A673 (cell line): ENCODE measurements around the gene SLIT3. TPM values are rescaled to one million over a fixed set of nuclear protein-coding genes. Genes with fewer than 3 reads are reported as not detected.

Experiments
- BruUV-seq: library from RNA; stranded (reverse); fragments of 400-500 nt; replicated peaks from 2 replicates; lab custom pipeline; 2021; lab: Mats Ljungman, UMichigan
- CTCF ChIA-PET: fragments of 300-600 bp; sonication (Branson Sonifier 250); formaldehyde crosslinking; loops from one replicate; lab custom pipeline; 2022; ENCODE audit warnings: antibody characterized with exemption; lab: Charles Lee
- POLR2A ChIA-PET: fragments of 300-600 bp; sonication (Branson Sonifier 250); formaldehyde crosslinking; loops from one replicate; lab custom pipeline; 2022; ENCODE audit warnings: antibody characterized with exemption; ENCODE audit not compliant: low non-redundant PET; lab: Charles Lee
- DNase-seq: peaks from one replicate; pipeline ENCODE4 v3.0.0-alpha.2; 2015; ENCODE audit warnings: low spot score
- H3K27ac ChIP-seq: fragments of 200-600 bp; sonication (generic); 2 replicates; pipeline ENCODE4 v1.5.1; 2016; ENCODE audit warnings: mixed run types, low read depth, mild to moderate bottlenecking, mixed read lengths, antibody characterized with exemption, low read length; ENCODE audit not compliant: poor library complexity, severe bottlenecking
- H3K27me3 ChIP-seq: fragments of 200-600 bp; sonication (generic); replicated peaks from 2 replicates; pipeline ENCODE4 v1.6.1; 2017; ENCODE audit warnings: mixed run types, low read depth, mild to moderate bottlenecking, mixed read lengths, antibody characterized with exemption, low read length; ENCODE audit not compliant: insufficient read depth, poor library complexity
- H3K36me3 ChIP-seq: fragments of 200-600 bp; sonication (generic); 2 replicates; pipeline ENCODE4 v1.6.1; 2016; ENCODE audit warnings: mixed run types, mild to moderate bottlenecking, mixed read lengths, antibody characterized with exemption, low read length; ENCODE audit not compliant: insufficient read depth, poor library complexity, severe bottlenecking
- H3K4me1 ChIP-seq: fragments of 200-600 bp; sonication (generic); 2 replicates; pipeline ENCODE4 v1.6.1; 2017; ENCODE audit warnings: mixed run types, mild to moderate bottlenecking, mixed read lengths, antibody characterized with exemption, low read length; ENCODE audit not compliant: insufficient read depth, poor library complexity, severe bottlenecking
- H3K4me3 ChIP-seq: fragments of 200-600 bp; sonication (generic); 2 replicates; pipeline ENCODE4 v1.5.1; 2016; ENCODE audit warnings: low read depth, mixed run types, mild to moderate bottlenecking, mixed read lengths, low read length; ENCODE audit not compliant: poor library complexity, severe bottlenecking
- H3K9me3 ChIP-seq: fragments of 200-600 bp; sonication (generic); 2 replicates; pipeline ENCODE4 v1.6.1; 2016; ENCODE audit warnings: mixed run types, low read depth, mild to moderate bottlenecking, mixed read lengths, antibody characterized with exemption, low read length; ENCODE audit not compliant: poor library complexity, severe bottlenecking
- CTCF ChIP-seq: fragments of 300-800, 200-600 bp; sonication (generic); conservative IDR thresholded peaks from 2 replicates; pipeline ENCODE4 v1.5.1; 2017; ENCODE audit warnings: low read depth, mild to moderate bottlenecking, antibody characterized with exemption, low read length, moderate library complexity, mixed read lengths
- EZH2 ChIP-seq: fragments of 200-600 bp; sonication (generic); IDR thresholded peaks from 2 replicates; pipeline ENCODE4 v1.6.1; 2017; ENCODE audit warnings: borderline replicate concordance, low read depth, mild to moderate bottlenecking, mixed read lengths, antibody characterized with exemption, low read length; ENCODE audit not compliant: poor library complexity, severe bottlenecking
- intact Hi-C: fragments of 100-400 bp; cut with micrococcal nuclease; formaldehyde crosslinking; loops from one replicate; pipeline ENCODE4 v1.10.0; 2022; ENCODE audit not compliant: unreplicated experiment
- total RNA-seq: library from RNA; stranded (reverse); gene quantifications from 2 replicates; pipeline ENCODE4 v1.2.3, GENCODE V29; 2021

Gene SLIT3
- total RNA-seq, 1 experiment from 2014 or later = not detected

GRCh38 chr5:169168280-169168679 lies 132.7 kb downstream of the SLIT3 start:
- POLR2A ChIA-PET = no interaction called here
- Histone ChIP-seq H3K4me1 (no peaks in the 10 kb centered on the region), H3K36me3 (no peaks in the 10 kb centered on the region), H3K27ac (no peak overlapping the region), H3K4me3 (no peak overlapping the region), H3K9me3 (no peaks in the 10 kb centered on the region), H3K27me3 (no peaks in the 10 kb centered on the region)
- CTCF ChIA-PET = no interaction called here
- intact Hi-C loops = no loop called here
- no peak for DNase-seq
- BruUV-seq = no TSS peak
- TF ChIP-seq EZH2 (no peak), CTCF (no peak)

DNA sequence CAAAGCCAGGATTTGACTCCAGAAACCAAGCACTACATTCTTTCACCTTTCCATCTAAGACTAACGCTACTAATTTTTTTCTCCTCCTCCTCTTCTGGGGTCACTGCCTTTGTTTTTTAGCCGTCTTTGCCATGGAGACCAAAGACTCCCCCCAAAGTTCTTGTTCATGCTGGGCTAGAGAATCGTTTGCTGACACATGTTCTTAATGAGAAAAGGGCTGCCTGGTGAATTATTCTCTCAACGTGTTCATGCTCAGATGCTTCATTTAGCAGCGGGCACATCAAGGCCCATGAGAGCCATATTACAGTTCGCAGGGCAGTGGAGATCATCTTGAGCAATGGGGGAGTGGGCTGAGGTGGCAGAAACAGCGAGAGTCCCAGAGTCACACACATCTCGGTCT lies 134.9 kb downstream of the SLIT3 start:
- intact Hi-C loops = no loop called here
- H3K9me3 ChIP-seq = no peaks in the 10 kb centered on the region
- H3K4me3 ChIP-seq = no peak overlapping the region
- H3K4me1 ChIP-seq = no peaks in the 10 kb centered on the region
- no peaks in the 10 kb centered on the region for H3K27me3 ChIP-seq
- POLR2A ChIA-PET = no interaction called here
- H3K27ac ChIP-seq = no peak overlapping the region
- no peak for TF ChIP-seq CTCF
- no peak for TF ChIP-seq EZH2
- no TSS peak for BruUV-seq
- DNase-seq = no peak
- CTCF ChIA-PET = no interaction called here
- H3K36me3 ChIP-seq = no peaks in the 10 kb centered on the region

GRCh38 chr5:169165052-169165451 lies 135.9 kb downstream of the SLIT3 start:
- ChIA-PET CTCF (no interaction called here), POLR2A (no interaction called here)
- intact Hi-C loops = no loop called here
- no peaks in the 10 kb centered on the region for H3K36me3 ChIP-seq
- H3K4me3 ChIP-seq = no peak overlapping the region
- TF ChIP-seq EZH2 = no peak
- TF ChIP-seq CTCF = no peak
- no peaks in the 10 kb centered on the region for H3K9me3 ChIP-seq
- DNase-seq = no peak
- H3K27me3 ChIP-seq = no peaks in the 10 kb centered on the region
- no peak overlapping the region for H3K27ac ChIP-seq
- BruUV-seq = no TSS peak
- no peaks in the 10 kb centered on the region for H3K4me1 ChIP-seq
